ENCODE measurements around the gene NRP1. TPM values are rescaled to one million over a fixed set of nuclear protein-coding genes. Genes with fewer than 3 reads are reported as not detected.

The NRP1 gene
- polyA plus RNA-seq, 6 donors from 2014 or later = not detected

- no peaks in the 10 kb centered on the region for H3K9me3 Mint-ChIP-seq
- no peak for DNase-seq
- H3K27me3 Mint-ChIP-seq = peaks cover 0 to 4% (median 0%) of the 10 kb centered on the region in 3 donors
- H3K4me3 Mint-ChIP-seq = no peak overlapping the region
- H3K27ac Mint-ChIP-seq = peak overlapping the region in 1 of 6 donors; percentile 9
- no peak for ATAC-seq (ENCODE audit: low read depth in 2 of 2)
- H3K4me1 Mint-ChIP-seq = peaks cover 0 to 2% (median 0%) of the 10 kb centered on the region in 3 donors
- no peaks in the 10 kb centered on the region for H3K36me3 Mint-ChIP-seq
These were observed 94.2 kb downstream of the NRP1 start for GRCh38 chr10:33240258-33240657.

GRCh38 chr10:33239257-33239656, 95.2 kb downstream of the NRP1 start:
- H3K27me3 Mint-ChIP-seq = peaks cover 0 to 4% (median 0%) of the 10 kb centered on the region in 3 donors
- no peaks in the 10 kb centered on the region for H3K36me3 Mint-ChIP-seq
- H3K9me3 Mint-ChIP-seq = no peaks in the 10 kb centered on the region
- no peak overlapping the region for H3K4me3 Mint-ChIP-seq
- H3K27ac Mint-ChIP-seq = no peak overlapping the region
- DNase-seq = no peak
- ATAC-seq (ENCODE audit: low read depth in 2 of 2) = no peak
- H3K4me1 Mint-ChIP-seq = peaks cover 0 to 2% (median 0%) of the 10 kb centered on the region in 3 donors

- Mint-ChIP-seq H3K36me3 (no peaks in the 10 kb centered on the region), H3K27me3 (peaks cover 0 to 4% (median 0%) of the 10 kb centered on the region in 3 donors), H3K27ac (no peak overlapping the region), H3K4me1 (peaks cover 0 to 2% (median 0%) of the 10 kb centered on the region in 3 donors), H3K9me3 (no peaks in the 10 kb centered on the region), H3K4me3 (no peak overlapping the region)
- ATAC-seq (ENCODE audit: low read depth in 2 of 2) = no peak
- DNase-seq = no peak
These were observed 95.8 kb downstream of the NRP1 start for GRCh38 chr10:33238643-33239042.

GRCh38 chr10:33237736-33238624, 96.5 kb downstream of the NRP1 start:
- Mint-ChIP-seq H3K27ac (no peak overlapping the region), H3K4me1 (peaks cover 0 to 2% (median 0%) of the 10 kb centered on the region in 3 donors), H3K36me3 (no peaks in the 10 kb centered on the region), H3K27me3 (peaks cover 0 to 4% (median 0%) of the 10 kb centered on the region in 3 donors), H3K4me3 (no peak overlapping the region), H3K9me3 (no peaks in the 10 kb centered on the region)
- ATAC-seq (ENCODE audit: low read depth in 2 of 2) = no peak
- no peak for DNase-seq

GRCh38 chr10:33236916-33237315, 97.6 kb downstream of the NRP1 start:
- no peak overlapping the region for H3K4me3 Mint-ChIP-seq
- peaks cover 0 to 4% (median 0%) of the 10 kb centered on the region in 3 donors for H3K27me3 Mint-ChIP-seq
- DNase-seq (no peak), ATAC-seq (ENCODE audit: low read depth in 2 of 2) (no peak)
- H3K36me3 Mint-ChIP-seq = no peaks in the 10 kb centered on the region
- no peaks in the 10 kb centered on the region for H3K9me3 Mint-ChIP-seq
- H3K4me1 Mint-ChIP-seq = peaks cover 0 to 2% (median 0%) of the 10 kb centered on the region in 3 donors
- no peak overlapping the region for H3K27ac Mint-ChIP-seq

GRCh38 chr10:33235951-33236350, 98.5 kb downstream of the NRP1 start:
- Mint-ChIP-seq H3K36me3 (no peaks in the 10 kb centered on the region), H3K4me3 (no peak overlapping the region), H3K27ac (no peak overlapping the region), H3K4me1 (peaks cover 0 to 1% (median 0%) of the 10 kb centered on the region in 3 donors), H3K9me3 (no peaks in the 10 kb centered on the region), H3K27me3 (peaks cover 0 to 4% (median 0%) of the 10 kb centered on the region in 3 donors)
- DNase-seq = no peak
- ATAC-seq (ENCODE audit: low read depth in 2 of 2) = no peak

- no peak for DNase-seq
- no peak overlapping the region for H3K4me3 Mint-ChIP-seq
- H3K9me3 Mint-ChIP-seq = no peaks in the 10 kb centered on the region
- H3K27me3 Mint-ChIP-seq = peaks cover 0 to 4% (median 0%) of the 10 kb centered on the region in 3 donors
- no peak for ATAC-seq (ENCODE audit: low read depth in 2 of 2)
- no peak overlapping the region for H3K27ac Mint-ChIP-seq
- no peaks in the 10 kb centered on the region for H3K4me1 Mint-ChIP-seq
- no peaks in the 10 kb centered on the region for H3K36me3 Mint-ChIP-seq
These were observed 99.1 kb downstream of the NRP1 start for GRCh38 chr10:33235251-33235884.

- ATAC-seq (ENCODE audit: low read depth in 2 of 2) (no peak), DNase-seq (no peak)
- Mint-ChIP-seq H3K4me3 (no peak overlapping the region), H3K27ac (no peak overlapping the region), H3K27me3 (peaks cover 0 to 4% (median 0%) of the 10 kb centered on the region in 3 donors), H3K9me3 (no peaks in the 10 kb centered on the region), H3K36me3 (no peaks in the 10 kb centered on the region), H3K4me1 (no peaks in the 10 kb centered on the region)
These were observed 99.6 kb downstream of the NRP1 start for GRCh38 chr10:33234831-33235237.

- Mint-ChIP-seq H3K9me3 (no peaks in the 10 kb centered on the region), H3K27me3 (no peaks in the 10 kb centered on the region), H3K4me1 (no peaks in the 10 kb centered on the region), H3K27ac (no peak overlapping the region), H3K36me3 (no peaks in the 10 kb centered on the region), H3K4me3 (no peak overlapping the region)
- ATAC-seq (ENCODE audit: low read depth in 2 of 2) = no peak
- no peak for DNase-seq
These were observed 100.8 kb downstream of the NRP1 start for GRCh38 chr10:33233635-33234034.

GRCh38 chr10:33233221-33233620, 101.2 kb downstream of the NRP1 start:
- Mint-ChIP-seq H3K27me3 (no peaks in the 10 kb centered on the region), H3K9me3 (no peaks in the 10 kb centered on the region), H3K4me3 (no peak overlapping the region), H3K36me3 (no peaks in the 10 kb centered on the region), H3K27ac (no peak overlapping the region), H3K4me1 (no peaks in the 10 kb centered on the region)
- ATAC-seq (ENCODE audit: low read depth in 2 of 2) = no peak
- no peak for DNase-seq

GRCh38 chr10:33231621-33232350, 102.7 kb downstream of the NRP1 start:
- no peak overlapping the region for H3K27ac Mint-ChIP-seq
- no peaks in the 10 kb centered on the region for H3K36me3 Mint-ChIP-seq
- ATAC-seq (ENCODE audit: low read depth in 2 of 2) = no peak
- no peaks in the 10 kb centered on the region for H3K9me3 Mint-ChIP-seq
- DNase-seq = no peak
- no peaks in the 10 kb centered on the region for H3K27me3 Mint-ChIP-seq
- no peaks in the 10 kb centered on the region for H3K4me1 Mint-ChIP-seq
- H3K4me3 Mint-ChIP-seq = no peak overlapping the region

- DNase-seq (no peak), ATAC-seq (ENCODE audit: low read depth in 2 of 2) (no peak)
- no peaks in the 10 kb centered on the region for H3K27me3 Mint-ChIP-seq
- H3K4me3 Mint-ChIP-seq = no peak overlapping the region
- H3K36me3 Mint-ChIP-seq = no peaks in the 10 kb centered on the region
- H3K4me1 Mint-ChIP-seq = no peaks in the 10 kb centered on the region
- peak overlapping the region in 2 of 6 donors; percentile 39 to 57 for H3K27ac Mint-ChIP-seq
- no peaks in the 10 kb centered on the region for H3K9me3 Mint-ChIP-seq
These were observed 104.6 kb downstream of the NRP1 start for GRCh38 chr10:33229949-33230267.

GRCh38 chr10:33229252-33229948, 105.1 kb downstream of the NRP1 start:
- H3K27me3 Mint-ChIP-seq = no peaks in the 10 kb centered on the region
- no peaks in the 10 kb centered on the region for H3K9me3 Mint-ChIP-seq
- no peak for DNase-seq
- H3K4me1 Mint-ChIP-seq = no peaks in the 10 kb centered on the region
- H3K27ac Mint-ChIP-seq = no peak overlapping the region
- H3K36me3 Mint-ChIP-seq = no peaks in the 10 kb centered on the region
- no peak for ATAC-seq (ENCODE audit: low read depth in 2 of 2)
- H3K4me3 Mint-ChIP-seq = no peak overlapping the region
